ENCODE data around the gene KIR3DL1.

- TF ChIP-seq CTCF (conservative IDR thresholded peaks at IDR 0.05; ENCODE audit: low read depth in 2 of 2) (no peak), EZH2 (IDR thresholded peaks at IDR 0.05; ENCODE audit: low read depth, unreplicated experiment) (no peak), ZNF114 (CRISPR knock-in tag; IDR thresholded peaks at IDR 0.05) (no peak), EZH2phosphoT487 (IDR thresholded peaks at IDR 0.05; ENCODE audit: unreplicated experiment) (no peak), STAT1 (IDR thresholded peaks at IDR 0.05; ENCODE audit: unreplicated experiment) (no peak), POLR2AphosphoS5 (IDR thresholded peaks at IDR 0.05; ENCODE audit: low read depth) (no peak), CREB1 (CRISPR knock-in tag; IDR thresholded peaks at IDR 0.05; ENCODE audit: low read depth) (no peak), NANOG (IDR thresholded peaks at IDR 0.05; ENCODE audit: borderline replicate concordance) (no peak), ZNF462 (CRISPR knock-in tag; IDR thresholded peaks at IDR 0.05) (no peak), JUNB (IDR thresholded peaks at IDR 0.05; ENCODE audit: unreplicated experiment) (no peak), REST (IDR thresholded peaks at IDR 0.05; ENCODE audit: unreplicated experiment) (no peak), ZNF331 (CRISPR knock-in tag; IDR thresholded peaks at IDR 0.05; ENCODE audit: low read depth) (no peak), ETS1 (IDR thresholded peaks at IDR 0.05) (no peak)
Measured at GRCh38 chr19:54803410-54803809, 12.9 kb upstream of the KIR3DL1 start, which contains the start of gene KIR2DL4.
